ENCODE results near the gene FRK. TPM values are rescaled to one million over a fixed set of nuclear protein-coding genes. Genes with fewer than 3 reads are reported as not detected.
"Not testable (repeated sequence)": the region's sequence is repeated elsewhere in the genome, so short reads cannot be mapped to it uniquely, and the experiment has no call there.

The FRK gene
- total RNA-seq, 2 donors from 2014 or later, result 16.0 to 20.0 TPM

DNA sequence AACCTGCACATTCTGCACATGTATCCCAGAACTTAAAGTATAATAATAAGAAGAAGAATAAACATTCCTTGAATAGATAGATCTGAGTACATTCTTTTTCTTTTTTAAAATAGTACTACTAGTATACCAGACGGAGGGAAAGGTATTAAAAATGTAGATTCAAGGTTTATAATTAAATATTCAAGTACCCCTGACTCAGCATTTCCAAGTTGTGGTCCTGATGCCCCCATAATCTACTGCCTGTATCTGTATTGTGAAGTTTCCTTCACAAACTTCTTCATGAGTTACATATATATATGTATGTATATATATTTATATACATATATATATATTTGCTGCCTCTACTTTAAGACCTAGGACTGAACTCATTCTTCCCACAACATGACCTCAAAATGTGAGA lies 14.0 kb downstream of the FRK start:
- TF ChIP-seq, protein P1, sequence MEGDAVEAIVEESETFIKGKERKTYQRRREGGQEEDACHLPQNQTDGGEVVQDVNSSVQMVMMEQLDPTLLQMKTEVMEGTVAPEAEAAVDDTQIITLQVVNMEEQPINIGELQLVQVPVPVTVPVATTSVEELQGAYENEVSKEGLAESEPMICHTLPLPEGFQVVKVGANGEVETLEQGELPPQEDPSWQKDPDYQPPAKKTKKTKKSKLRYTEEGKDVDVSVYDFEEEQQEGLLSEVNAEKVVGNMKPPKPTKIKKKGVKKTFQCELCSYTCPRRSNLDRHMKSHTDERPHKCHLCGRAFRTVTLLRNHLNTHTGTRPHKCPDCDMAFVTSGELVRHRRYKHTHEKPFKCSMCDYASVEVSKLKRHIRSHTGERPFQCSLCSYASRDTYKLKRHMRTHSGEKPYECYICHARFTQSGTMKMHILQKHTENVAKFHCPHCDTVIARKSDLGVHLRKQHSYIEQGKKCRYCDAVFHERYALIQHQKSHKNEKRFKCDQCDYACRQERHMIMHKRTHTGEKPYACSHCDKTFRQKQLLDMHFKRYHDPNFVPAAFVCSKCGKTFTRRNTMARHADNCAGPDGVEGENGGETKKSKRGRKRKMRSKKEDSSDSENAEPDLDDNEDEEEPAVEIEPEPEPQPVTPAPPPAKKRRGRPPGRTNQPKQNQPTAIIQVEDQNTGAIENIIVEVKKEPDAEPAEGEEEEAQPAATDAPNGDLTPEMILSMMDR (IDR thresholded peaks at IDR 0.05), result no peak
- no peak for ATAC-seq (ENCODE audit: insufficient number of reproducible peaks, low FRiP score, low read depth)
- Histone ChIP-seq H3K27ac (no peak overlapping the region), H3K36me3 (no peaks in the 10 kb centered on the region), H3K4me3 (no peak overlapping the region), H3K27me3 (replicated peaks; ENCODE audit: insufficient read depth) (no peaks in the 10 kb centered on the region), H3K9me3 (no peaks in the 10 kb centered on the region), H3K4me1 (ENCODE audit: control insufficient read depth in 1 of 2, low read depth in 2 of 2) (peaks cover 0 to 12% of the 10 kb centered on the region in 2 donors)
- DNase-seq (ENCODE audit: low spot score), result no peak

DNA sequence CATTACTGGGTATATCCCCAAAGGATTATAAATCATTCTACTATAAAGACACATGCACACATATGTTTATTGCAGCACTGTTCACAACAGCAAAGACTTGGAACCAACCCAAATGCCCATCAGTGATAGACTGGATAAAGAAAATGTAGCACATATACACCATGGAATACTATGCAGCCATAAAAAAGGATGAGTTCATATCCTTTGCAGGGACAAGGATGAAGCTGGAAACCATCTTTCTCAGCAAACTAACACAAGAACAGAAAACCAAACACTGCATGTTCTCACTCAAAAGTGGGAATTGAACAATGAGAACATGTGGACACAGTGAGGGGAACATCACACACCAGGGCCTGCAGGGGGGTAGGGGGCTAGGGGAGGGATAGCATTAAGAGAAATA lies 14.4 kb downstream of the FRK start:
- DNase-seq (ENCODE audit: low spot score); H3K27ac ChIP-seq; ATAC-seq (ENCODE audit: insufficient number of reproducible peaks, low FRiP score, low read depth); H3K36me3 ChIP-seq; H3K9me3 ChIP-seq; H3K4me3 ChIP-seq; H3K27me3 ChIP-seq (replicated peaks; ENCODE audit: insufficient read depth): not testable (repeated sequence)
- peaks cover 0 to 12% of the 10 kb centered on the region in 2 donors for H3K4me1 ChIP-seq (ENCODE audit: control insufficient read depth in 1 of 2, low read depth in 2 of 2)

DNA sequence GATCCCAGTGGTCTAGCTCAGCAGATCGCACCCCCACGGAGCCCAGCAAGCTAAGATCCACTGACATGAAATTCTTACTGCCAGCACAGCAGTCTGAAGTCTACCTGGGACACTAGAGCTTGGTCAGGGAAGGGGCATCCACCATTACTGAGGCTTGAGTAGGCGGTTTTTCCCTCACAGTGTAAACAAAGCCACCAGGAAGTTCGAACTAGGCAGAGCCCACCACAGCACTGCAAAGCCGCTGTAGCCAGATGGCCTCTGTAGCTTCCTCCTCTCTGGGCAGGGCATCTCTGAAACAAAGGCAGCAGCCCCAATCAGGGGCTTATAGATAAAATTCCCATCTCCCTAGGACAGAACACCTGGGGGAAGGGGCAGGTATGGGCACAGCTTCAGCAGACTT lies 18.8 kb downstream of the FRK start:
- no peaks in the 10 kb centered on the region for H3K27me3 ChIP-seq (replicated peaks; ENCODE audit: insufficient read depth)
- H3K36me3 ChIP-seq, result no peaks in the 10 kb centered on the region
- no peak for DNase-seq (ENCODE audit: low spot score)
- peaks cover 4 to 6% of the 10 kb centered on the region in 2 donors for H3K4me1 ChIP-seq (ENCODE audit: control insufficient read depth in 1 of 2, low read depth in 2 of 2)
- ATAC-seq (ENCODE audit: insufficient number of reproducible peaks, low FRiP score, low read depth), result no peak
- H3K27ac ChIP-seq, result no peak overlapping the region
- H3K4me3 ChIP-seq, result no peak overlapping the region
- TF ChIP-seq, protein P1 (IDR thresholded peaks at IDR 0.05), result no peak
- no peaks in the 10 kb centered on the region for H3K9me3 ChIP-seq

DNA sequence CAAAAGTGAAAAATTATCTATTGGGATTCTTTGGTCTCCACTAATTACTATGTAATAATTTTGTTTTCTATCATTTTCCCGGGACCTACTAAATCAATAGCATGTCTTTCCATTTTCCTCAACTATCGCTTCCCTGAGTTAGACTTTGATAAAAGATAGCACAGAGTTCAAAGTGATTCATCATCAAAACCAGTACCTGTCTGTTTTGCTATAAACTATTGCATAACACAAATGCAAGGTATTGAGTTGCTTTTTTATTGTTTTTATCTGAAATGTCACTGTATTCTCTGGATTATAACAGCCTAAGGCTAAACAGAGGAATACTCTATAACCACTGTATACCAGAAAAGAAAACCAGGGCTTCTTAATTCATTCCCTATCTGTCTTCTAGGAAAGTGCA lies 19.7 kb downstream of the FRK start:
- Histone ChIP-seq H3K27ac (no peak overlapping the region), H3K4me1 (ENCODE audit: control insufficient read depth in 1 of 2, low read depth in 2 of 2) (peaks cover 8 to 12% of the 10 kb centered on the region in 2 donors), H3K27me3 (replicated peaks; ENCODE audit: insufficient read depth) (no peaks in the 10 kb centered on the region), H3K4me3 (no peak overlapping the region), H3K36me3 (no peaks in the 10 kb centered on the region), H3K9me3 (no peaks in the 10 kb centered on the region)
- TF ChIP-seq, protein P1 (IDR thresholded peaks at IDR 0.05), result no peak
- DNase-seq (ENCODE audit: low spot score) (no peak), ATAC-seq (ENCODE audit: insufficient number of reproducible peaks, low FRiP score, low read depth) (no peak)

DNA sequence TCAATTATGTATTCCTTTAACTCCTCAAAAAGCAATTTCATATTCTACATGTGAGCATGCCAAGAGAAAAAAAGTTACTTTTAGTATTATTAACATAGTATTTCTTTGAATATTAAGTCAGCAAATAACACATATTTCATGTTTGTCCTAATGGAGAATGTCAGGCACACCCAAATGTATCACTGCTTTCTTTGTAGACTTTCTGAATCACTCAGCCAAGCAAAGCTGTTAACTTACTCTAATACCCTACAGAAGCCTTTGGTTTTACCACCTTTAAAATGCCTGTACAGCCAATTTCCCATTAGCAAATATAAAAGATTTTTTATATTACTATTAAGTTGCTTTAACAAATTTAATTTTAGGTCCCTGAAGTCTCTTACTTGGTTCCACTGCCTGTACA lies 23.8 kb downstream of the FRK start:
- Histone ChIP-seq H3K9me3 (no peaks in the 10 kb centered on the region), H3K4me3 (no peak overlapping the region), H3K27me3 (replicated peaks; ENCODE audit: insufficient read depth) (no peaks in the 10 kb centered on the region), H3K36me3 (no peaks in the 10 kb centered on the region), H3K27ac (peak overlapping the region in 1 of 2 donors; percentile 57), H3K4me1 (ENCODE audit: control insufficient read depth in 1 of 2, low read depth in 2 of 2) (peaks cover 34 to 39% of the 10 kb centered on the region in 2 donors)
- TF ChIP-seq, protein P1 (IDR thresholded peaks at IDR 0.05), result no peak
- DNase-seq (ENCODE audit: low spot score) (no peak), ATAC-seq (ENCODE audit: insufficient number of reproducible peaks, low FRiP score, low read depth) (no peak)

DNA sequence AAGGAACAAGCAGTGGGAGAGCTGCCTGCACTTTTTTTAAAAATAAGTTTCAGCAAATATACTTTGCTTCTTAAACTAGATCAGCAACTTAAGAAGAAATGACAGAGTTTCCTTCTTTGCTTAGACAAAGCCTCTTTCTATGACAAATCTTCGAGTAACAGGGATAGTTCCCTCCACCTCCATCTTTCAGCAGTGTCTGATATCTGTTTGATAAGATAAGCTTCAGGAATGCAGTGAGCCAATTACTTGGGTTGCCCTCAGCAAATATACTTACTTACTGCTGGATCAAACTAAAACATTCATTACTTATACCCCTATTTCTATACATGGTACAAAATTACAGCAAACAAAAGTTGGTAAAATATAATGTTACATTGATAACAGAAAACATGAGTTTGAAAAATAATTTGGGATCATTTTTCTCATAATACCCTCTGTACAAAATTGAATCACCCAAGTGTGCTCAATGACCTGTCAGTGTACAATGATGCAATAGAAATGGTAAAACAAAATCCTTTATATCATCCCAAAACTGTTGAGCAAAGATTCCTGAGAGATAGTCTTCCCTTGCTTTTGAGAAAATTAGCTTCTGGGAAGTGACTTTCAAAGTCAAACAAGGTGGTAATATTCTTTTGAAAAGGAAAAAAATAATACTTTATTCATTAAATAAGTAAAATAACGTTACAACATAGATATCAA lies 24.5 kb downstream of the FRK start:
- peak overlapping the region in 1 of 2 donors; percentile 35 for H3K27ac ChIP-seq
- ATAC-seq (ENCODE audit: insufficient number of reproducible peaks, low FRiP score, low read depth), result no peak
- H3K4me3 ChIP-seq, result peak overlapping the region; percentile 13

More for the DNA sequence above, 24.5 kb downstream of the FRK start:
- Histone ChIP-seq H3K36me3 (no peaks in the 10 kb centered on the region), H3K4me1 (ENCODE audit: control insufficient read depth in 1 of 2, low read depth in 2 of 2) (peaks cover 40 to 45% of the 10 kb centered on the region in 2 donors), H3K27me3 (replicated peaks; ENCODE audit: insufficient read depth) (no peaks in the 10 kb centered on the region), H3K9me3 (no peaks in the 10 kb centered on the region)
- no peak for DNase-seq (ENCODE audit: low spot score)
- TF ChIP-seq, protein P1 (IDR thresholded peaks at IDR 0.05), result no peak
